ENCODE data around the gene NUDT14. TPM values are rescaled to one million over a fixed set of nuclear protein-coding genes. Genes with fewer than 3 reads are reported as not detected.

NUDT14 gene
- total and polyA plus RNA-seq, 2 experiments from 2014 or later = 14.8 to 38.4 TPM

- no peaks in the 10 kb centered on the region for H4K20me1 ChIP-seq (replicated peaks; ENCODE audit: insufficient read depth)
- H3K4me3 ChIP-seq = no peak overlapping the region
- Mint-ChIP-seq H3K4me1 (no peaks in the 10 kb centered on the region; the same call in 2 of the 3 replicates), H3K4me3 (no peak overlapping the region), H3K36me3 (ENCODE audit: low read depth) (no peaks in the 10 kb centered on the region), H3K27ac (no peak overlapping the region), H3K9me3 (no peaks in the 10 kb centered on the region), H3K27me3 (ENCODE audit: insufficient read depth, low read depth, poor library complexity) (peaks cover 2% of the 10 kb centered on the region)
- no peaks in the 10 kb centered on the region for H3K79me2 ChIP-seq (replicated peaks; ENCODE audit: insufficient read depth)
- H3K4me1 ChIP-seq (ENCODE audit: insufficient read depth) = no peaks in the 10 kb centered on the region
- H3K9me2 ChIP-seq (ENCODE audit: insufficient read depth) = no peaks in the 10 kb centered on the region
- H3K36me3 ChIP-seq (ENCODE audit: insufficient read depth) = no peaks in the 10 kb centered on the region
- H3F3A ChIP-seq (replicated peaks; ENCODE audit: low read depth) = no peaks in the 10 kb centered on the region
- H3K27me3 ChIP-seq (ENCODE audit: insufficient read depth) = no peaks in the 10 kb centered on the region
- ATAC-seq = no peak
- no peak for DNase-seq (ENCODE audit: low spot score)
- TF ChIP-seq EZH2 (IDR thresholded peaks at IDR 0.05; ENCODE audit: low read depth, unreplicated experiment) (no peak), CTCF (conservative IDR thresholded peaks at IDR 0.05; ENCODE audit: low read depth in 2 of 2) (no peak), POLR2AphosphoS5 (IDR thresholded peaks at IDR 0.05; ENCODE audit: low read depth) (no peak), JUNB (IDR thresholded peaks at IDR 0.05; ENCODE audit: unreplicated experiment) (no peak)
- no peak overlapping the region for H2AFZ ChIP-seq
- H3K27ac ChIP-seq (ENCODE audit: low read depth) = no peak overlapping the region
- H3K4me2 ChIP-seq = no peak overlapping the region
Measured at GRCh38 chr14:105148604-105149145, 32.4 kb downstream of the NUDT14 start.

- Mint-ChIP-seq H3K27ac (no peak overlapping the region), H3K4me1 (no peaks in the 10 kb centered on the region), H3K9me3 (no peaks in the 10 kb centered on the region), H3K36me3 (ENCODE audit: low read depth) (no peaks in the 10 kb centered on the region), H3K27me3 (ENCODE audit: insufficient read depth, low read depth, poor library complexity) (no peaks in the 10 kb centered on the region), H3K4me3 (no peak overlapping the region)
- ATAC-seq = no peak
- Histone ChIP-seq H3K4me2 (no peak overlapping the region), H4K20me1 (replicated peaks; ENCODE audit: insufficient read depth) (no peaks in the 10 kb centered on the region), H3K4me1 (ENCODE audit: insufficient read depth) (no peaks in the 10 kb centered on the region), H3K4me3 (no peak overlapping the region), H2AFZ (no peak overlapping the region), H3K27ac (ENCODE audit: low read depth) (no peak overlapping the region), H3K79me2 (replicated peaks; ENCODE audit: insufficient read depth) (no peaks in the 10 kb centered on the region), H3K27me3 (ENCODE audit: insufficient read depth) (no peaks in the 10 kb centered on the region), H3K9me2 (ENCODE audit: insufficient read depth) (no peaks in the 10 kb centered on the region), H3F3A (replicated peaks; ENCODE audit: low read depth) (no peaks in the 10 kb centered on the region), H3K36me3 (ENCODE audit: insufficient read depth) (no peaks in the 10 kb centered on the region)
- DNase-seq (ENCODE audit: low spot score) = no peak
- TF ChIP-seq EZH2 (IDR thresholded peaks at IDR 0.05; ENCODE audit: low read depth, unreplicated experiment) (no peak), CREB1 (CRISPR knock-in tag; IDR thresholded peaks at IDR 0.05; ENCODE audit: low read depth) (no peak), NANOG (IDR thresholded peaks at IDR 0.05; ENCODE audit: borderline replicate concordance) (no peak), ZNF331 (CRISPR knock-in tag; IDR thresholded peaks at IDR 0.05; ENCODE audit: low read depth) (no peak), STAT1 (IDR thresholded peaks at IDR 0.05; ENCODE audit: unreplicated experiment) (no peak), ZNF114 (CRISPR knock-in tag; IDR thresholded peaks at IDR 0.05) (no peak), JUNB (IDR thresholded peaks at IDR 0.05; ENCODE audit: unreplicated experiment) (no peak)
Measured at GRCh38 chr14:105147671-105148603, 33.2 kb downstream of the NUDT14 start.
